ES-I3 (cell line): ENCODE results near the gene GCA.

Source experiments
- H3K36me3 ChIP-seq: 2 replicates; pipeline ENCODE4 v1.6.1; 2013; ENCODE audit warnings: mild to moderate bottlenecking, low read length, control low read depth, moderate library complexity; ENCODE audit not compliant: insufficient read depth
- H3K4me1 ChIP-seq: 2 replicates; pipeline ENCODE4 v1.6.1; 2013; ENCODE audit warnings: mild to moderate bottlenecking, control low read depth, low read length; ENCODE audit not compliant: insufficient read depth
- H3K9ac ChIP-seq: 2 replicates; pipeline ENCODE4 v1.6.1; 2013; ENCODE audit warnings: low read depth, mild to moderate bottlenecking, low read length, moderate library complexity
- H3K9me3 ChIP-seq: 2 replicates; pipeline ENCODE4 v1.6.1; 2013; ENCODE audit warnings: mild to moderate bottlenecking, low read length, moderate library complexity; ENCODE audit not compliant: control insufficient read depth, insufficient read depth

Gene GCA

DNA sequence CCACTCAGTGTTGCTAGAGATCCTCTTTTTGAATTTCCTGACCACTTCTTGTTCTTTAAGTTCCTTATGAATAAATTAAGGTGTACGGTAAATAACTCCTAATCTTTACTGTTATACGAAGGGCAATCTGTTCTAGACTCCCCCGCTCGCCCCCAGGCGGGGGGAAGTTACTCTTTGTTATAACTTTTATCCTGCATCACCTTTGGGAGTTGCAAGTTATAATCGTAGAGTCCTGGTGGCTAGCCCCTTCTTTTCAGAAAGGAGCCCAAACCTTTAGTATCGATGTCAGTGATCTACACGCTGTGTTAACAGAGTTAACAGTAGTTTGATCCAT is 652 bp downstream of the GCA start:
- no peaks in the 10 kb centered on the region for H3K9me3 ChIP-seq
- H3K9ac ChIP-seq = peak overlapping the region; percentile 97
- no peaks in the 10 kb centered on the region; the same call in 1 of the 2 replicates for H3K4me1 ChIP-seq
- no peaks in the 10 kb centered on the region for H3K36me3 ChIP-seq

DNA sequence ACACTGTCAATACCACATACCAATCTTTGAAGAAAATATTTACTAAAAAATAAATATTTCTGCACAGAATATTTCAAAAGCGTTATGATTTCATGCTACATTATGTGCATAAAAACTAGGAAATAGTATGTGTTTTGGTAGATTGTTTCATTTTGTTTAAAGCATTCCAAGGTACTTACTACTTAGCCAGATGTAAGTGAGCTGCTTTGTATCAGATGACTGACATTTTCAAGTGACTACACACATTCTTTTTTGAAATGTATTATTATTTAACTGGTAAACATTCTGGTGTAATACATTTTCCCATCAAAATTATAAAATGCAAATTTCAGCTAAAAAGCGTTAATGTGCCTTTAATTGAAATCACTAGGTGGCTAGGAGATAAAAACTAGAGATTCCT is 21.5 kb downstream of the GCA start:
- H3K4me1 ChIP-seq = no peaks in the 10 kb centered on the region
- H3K9me3 ChIP-seq = no peaks in the 10 kb centered on the region
- H3K9ac ChIP-seq = no peak overlapping the region
- no peaks in the 10 kb centered on the region for H3K36me3 ChIP-seq

DNA sequence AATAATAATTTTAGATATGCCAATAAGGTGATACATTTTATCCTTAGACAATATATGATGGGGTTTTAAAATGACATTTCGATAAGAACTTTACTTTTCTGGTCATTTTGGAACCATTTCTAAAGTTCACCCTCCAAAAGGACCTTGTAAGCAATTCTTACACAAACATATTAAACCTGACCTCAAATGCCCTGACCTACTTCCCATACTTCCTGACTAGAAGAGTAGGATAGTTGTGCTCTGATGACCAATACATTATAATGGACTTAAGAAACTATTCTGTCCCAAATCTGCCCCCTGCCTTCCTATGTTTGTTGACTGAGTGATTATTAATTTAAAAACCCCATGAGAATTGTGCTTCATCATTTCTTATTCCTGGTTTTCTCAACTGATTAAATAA is 24.6 kb downstream of the GCA start:
- no peaks in the 10 kb centered on the region for H3K4me1 ChIP-seq
- no peak overlapping the region for H3K9ac ChIP-seq
- H3K9me3 ChIP-seq = no peaks in the 10 kb centered on the region
- no peaks in the 10 kb centered on the region for H3K36me3 ChIP-seq

DNA sequence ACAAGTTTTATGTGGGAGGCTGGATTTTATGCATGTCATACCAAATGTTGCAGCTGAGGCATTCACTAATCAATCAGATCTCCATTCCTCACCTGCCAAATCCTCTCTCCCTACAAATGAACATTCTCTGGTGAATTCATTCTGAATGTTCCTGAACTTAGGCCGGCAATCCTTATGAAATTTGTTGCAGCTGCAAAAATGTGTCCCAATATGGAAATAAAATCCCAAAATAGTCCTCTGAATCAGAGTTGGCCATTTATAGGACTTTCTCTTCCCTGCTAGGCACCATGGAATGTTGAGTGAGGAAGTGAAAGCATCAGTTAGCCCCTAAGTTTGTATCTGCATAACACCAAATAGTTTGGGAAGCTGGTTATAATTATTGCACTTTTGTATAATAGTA is 25.6 kb downstream of the GCA start:
- Histone ChIP-seq H3K4me1 (no peaks in the 10 kb centered on the region), H3K36me3 (no peaks in the 10 kb centered on the region), H3K9me3 (no peaks in the 10 kb centered on the region), H3K9ac (no peak overlapping the region)

DNA sequence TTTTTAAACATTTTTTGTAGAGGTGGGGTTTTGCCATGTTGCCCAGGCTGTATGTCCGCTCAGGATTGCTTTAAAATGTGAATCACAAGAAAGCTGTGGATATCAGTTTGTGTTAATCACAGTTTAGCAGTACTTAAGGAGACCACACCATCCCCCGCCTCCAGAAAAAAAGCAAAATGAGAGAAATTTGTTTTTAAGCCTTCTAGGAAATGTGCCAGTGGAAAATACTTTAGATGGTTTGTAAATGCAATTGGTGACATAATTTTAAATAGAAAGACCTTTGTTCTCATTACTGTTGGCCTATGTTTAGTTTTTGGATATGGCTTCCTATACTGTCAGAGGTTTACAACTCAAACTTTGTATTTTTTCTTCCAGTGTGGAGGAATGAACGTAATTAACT is 27.0 kb downstream of the GCA start:
- Histone ChIP-seq H3K9ac (no peak overlapping the region), H3K4me1 (no peaks in the 10 kb centered on the region), H3K36me3 (no peaks in the 10 kb centered on the region), H3K9me3 (no peaks in the 10 kb centered on the region)

DNA sequence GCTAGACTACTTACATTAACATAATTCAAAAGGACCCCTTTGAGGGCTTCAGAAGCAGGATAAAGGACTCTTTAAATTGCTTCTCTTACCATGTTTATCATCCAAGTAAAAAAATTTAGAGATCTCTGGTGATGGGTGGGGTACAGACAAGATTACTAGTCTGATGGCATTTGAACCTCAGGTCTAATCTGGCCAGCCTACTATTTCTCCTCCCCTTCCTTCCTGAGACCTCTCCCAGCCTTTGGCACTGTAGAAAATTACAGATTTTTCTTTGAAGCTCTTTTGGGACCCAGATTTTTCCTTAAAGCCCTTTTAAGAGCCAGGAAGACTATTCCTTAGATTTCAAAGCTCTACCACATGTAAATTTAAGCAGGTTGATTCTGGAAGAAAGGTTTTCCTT is 28.9 kb downstream of the GCA start:
- H3K36me3 ChIP-seq = no peaks in the 10 kb centered on the region
- no peak overlapping the region for H3K9ac ChIP-seq
- no peaks in the 10 kb centered on the region for H3K4me1 ChIP-seq
- no peaks in the 10 kb centered on the region for H3K9me3 ChIP-seq

DNA sequence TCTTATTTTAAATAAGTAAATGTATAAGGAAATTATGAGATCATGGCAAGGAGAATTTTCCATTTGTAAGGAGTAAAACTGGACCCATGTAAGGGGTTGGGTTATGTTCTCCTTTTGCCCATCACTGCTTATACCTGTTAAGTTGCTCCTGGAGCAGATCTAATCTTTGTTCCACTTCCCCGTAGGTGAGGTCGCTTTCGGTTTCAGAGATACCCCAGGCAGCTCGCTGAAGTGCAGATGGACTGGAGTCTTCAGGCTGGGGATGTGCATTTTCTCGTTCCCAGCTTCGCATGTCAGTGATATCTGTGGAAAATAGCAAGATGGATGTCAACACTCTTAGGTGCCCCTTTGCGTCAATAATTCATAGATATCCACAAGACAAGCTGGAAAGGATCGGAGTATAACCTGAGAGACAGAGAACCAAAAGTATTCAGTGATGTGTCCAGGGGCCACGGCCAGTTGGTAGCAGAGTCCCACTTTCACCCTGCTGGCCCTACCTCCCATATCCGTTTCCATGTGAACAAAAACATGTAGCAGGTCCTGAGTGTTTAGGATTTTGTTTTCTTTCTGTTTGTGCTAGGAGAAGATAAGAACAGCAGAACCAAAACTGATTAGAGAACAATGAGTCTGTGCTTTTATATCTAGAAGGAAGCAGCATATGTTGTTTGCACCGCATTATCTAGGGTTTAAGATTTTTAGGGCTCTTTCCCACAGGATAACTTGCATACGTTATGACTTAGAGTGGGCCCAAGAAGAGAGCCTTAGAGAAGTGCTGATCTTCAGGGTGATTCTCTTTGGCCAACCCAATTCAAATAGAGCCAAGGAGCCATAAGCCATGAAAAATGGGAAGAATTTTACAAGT is 36.0 kb downstream of the GCA start:
- no peak overlapping the region for H3K9ac ChIP-seq
- no peaks in the 10 kb centered on the region for H3K9me3 ChIP-seq
- H3K4me1 ChIP-seq = no peaks in the 10 kb centered on the region
- no peaks in the 10 kb centered on the region for H3K36me3 ChIP-seq

DNA sequence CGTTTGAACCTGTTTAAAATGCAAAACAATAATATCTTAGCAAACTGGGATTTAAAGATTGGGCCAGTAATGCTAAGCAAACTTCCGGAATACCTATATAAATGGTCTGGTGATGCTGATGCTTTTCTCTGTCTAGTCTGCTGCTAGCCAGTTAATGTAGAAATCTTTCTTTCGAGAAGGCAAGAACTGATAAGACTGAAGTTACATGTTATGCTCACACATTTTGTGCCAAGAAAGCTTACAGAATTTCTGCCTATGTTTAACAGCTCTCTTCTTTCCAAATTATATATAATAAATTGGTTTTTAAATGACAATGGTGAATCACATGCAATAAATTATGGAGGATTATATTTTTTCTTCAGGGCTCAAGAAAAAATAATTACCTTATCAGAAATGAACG is 37.9 kb downstream of the GCA start:
- no peak overlapping the region for H3K9ac ChIP-seq
- H3K4me1 ChIP-seq = no peaks in the 10 kb centered on the region
- no peaks in the 10 kb centered on the region for H3K9me3 ChIP-seq
- no peaks in the 10 kb centered on the region for H3K36me3 ChIP-seq

DNA sequence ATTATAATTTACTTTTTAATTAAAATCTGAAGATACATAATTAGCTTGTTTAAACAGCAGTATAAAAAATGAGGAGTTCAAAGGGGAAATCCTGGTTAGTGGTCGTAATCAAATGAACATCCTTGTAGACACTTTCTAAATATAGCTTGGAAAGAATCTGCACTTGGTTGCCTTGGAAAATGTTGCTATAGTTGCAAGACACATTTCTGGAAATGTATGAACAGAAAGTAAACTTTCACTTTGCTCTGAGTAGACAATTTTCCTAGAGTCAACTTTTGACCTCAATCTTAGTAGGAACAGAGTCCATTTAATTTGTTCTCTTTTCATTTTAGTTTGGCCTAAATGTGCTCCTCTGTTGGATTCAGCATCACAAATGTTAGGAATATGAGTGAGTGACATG is 38.3 kb downstream of the GCA start:
- Histone ChIP-seq H3K9me3 (no peaks in the 10 kb centered on the region), H3K4me1 (no peaks in the 10 kb centered on the region), H3K9ac (no peak overlapping the region), H3K36me3 (no peaks in the 10 kb centered on the region)

DNA sequence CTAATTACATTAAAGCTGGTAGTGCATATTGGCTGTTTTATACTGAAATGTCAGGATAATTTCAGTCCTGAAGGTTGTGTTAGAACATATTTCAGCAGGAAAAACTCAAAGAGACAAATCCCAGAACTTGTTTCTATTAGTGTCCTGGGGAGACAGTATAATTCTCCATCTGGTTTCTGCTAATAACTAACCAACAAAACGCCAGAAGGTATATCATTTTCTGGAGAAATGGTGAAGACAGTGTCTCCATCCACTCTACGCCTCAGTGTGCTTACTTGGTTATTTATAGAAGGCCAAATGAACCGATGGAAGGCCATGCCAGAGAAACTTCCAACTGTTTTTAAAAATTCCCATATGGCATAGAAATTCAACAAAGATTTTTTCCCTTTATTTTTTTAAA is 41.6 kb downstream of the GCA start:
- H3K9ac ChIP-seq = no peak overlapping the region
- no peaks in the 10 kb centered on the region for H3K4me1 ChIP-seq
- H3K36me3 ChIP-seq = no peaks in the 10 kb centered on the region
- H3K9me3 ChIP-seq = no peaks in the 10 kb centered on the region

DNA sequence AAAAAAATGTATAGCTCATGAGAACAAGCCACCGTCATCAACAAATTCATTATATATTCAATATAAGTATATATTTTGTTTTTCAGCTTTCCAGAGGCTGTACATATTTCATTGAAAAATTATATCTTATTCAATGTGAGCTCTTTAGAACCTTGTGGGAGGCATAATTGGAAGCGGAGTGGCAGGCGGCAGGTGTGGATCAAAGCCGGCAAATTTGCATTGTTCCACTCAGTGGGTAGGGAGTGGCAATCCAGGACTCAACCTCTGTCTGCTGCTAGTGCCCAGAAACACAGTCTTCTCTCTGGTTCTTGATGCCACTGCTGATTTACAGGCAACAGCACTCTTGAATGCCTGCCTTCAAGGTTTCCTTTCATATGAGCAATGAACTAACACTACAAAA is 46.9 kb downstream of the GCA start:
- no peaks in the 10 kb centered on the region for H3K4me1 ChIP-seq
- H3K36me3 ChIP-seq = no peaks in the 10 kb centered on the region
- H3K9me3 ChIP-seq = no peaks in the 10 kb centered on the region
- no peak overlapping the region for H3K9ac ChIP-seq

DNA sequence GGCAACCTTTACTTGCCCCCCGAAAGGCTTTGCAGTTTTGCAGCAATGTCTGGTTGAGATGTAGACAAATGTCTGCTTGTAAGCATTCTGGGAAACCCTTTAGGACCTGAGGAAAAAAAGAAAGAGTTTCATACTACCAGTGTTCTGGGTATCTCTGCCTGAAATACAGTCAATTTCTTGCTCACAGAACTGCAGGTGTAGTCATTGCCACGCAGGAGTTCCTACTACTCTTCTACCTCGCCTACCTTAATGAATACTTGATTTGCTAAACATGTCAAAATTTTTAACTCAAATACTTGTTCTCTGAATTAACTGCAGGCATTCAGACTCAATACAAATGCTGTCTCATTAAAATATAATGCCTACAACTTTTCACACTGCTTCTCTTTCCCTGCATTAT is 56.4 kb downstream of the GCA start:
- Histone ChIP-seq H3K4me1 (0 out of 2 replicates have a peak, but pooled peaks cover 4% of the 10 kb centered on the region), H3K9ac (no peak overlapping the region), H3K36me3 (no peaks in the 10 kb centered on the region), H3K9me3 (no peaks in the 10 kb centered on the region)

DNA sequence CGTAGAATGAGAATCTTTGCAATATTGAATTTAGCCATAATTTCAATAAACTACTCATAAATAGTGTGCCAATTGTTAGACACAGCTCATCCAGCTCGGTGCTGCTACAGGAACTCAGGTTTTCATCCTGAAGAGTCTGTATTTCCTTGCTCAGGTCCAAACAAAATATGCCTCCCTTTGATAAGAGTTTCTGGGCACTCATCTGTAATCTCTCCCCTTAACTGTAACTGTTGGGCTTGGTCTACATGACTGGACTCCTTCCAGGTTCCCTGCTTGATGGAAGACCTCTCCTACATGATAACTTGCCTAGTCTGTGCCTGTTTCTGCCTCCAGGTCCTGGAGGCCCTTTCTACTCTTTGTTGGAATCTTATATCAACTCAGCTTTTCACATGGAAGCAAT is 57.9 kb downstream of the GCA start:
- H3K9me3 ChIP-seq = no peaks in the 10 kb centered on the region
- H3K9ac ChIP-seq = no peak overlapping the region
- no peaks in the 10 kb centered on the region for H3K36me3 ChIP-seq
- H3K4me1 ChIP-seq = 0 out of 2 replicates have a peak, but pooled peaks cover 4% of the 10 kb centered on the region

DNA sequence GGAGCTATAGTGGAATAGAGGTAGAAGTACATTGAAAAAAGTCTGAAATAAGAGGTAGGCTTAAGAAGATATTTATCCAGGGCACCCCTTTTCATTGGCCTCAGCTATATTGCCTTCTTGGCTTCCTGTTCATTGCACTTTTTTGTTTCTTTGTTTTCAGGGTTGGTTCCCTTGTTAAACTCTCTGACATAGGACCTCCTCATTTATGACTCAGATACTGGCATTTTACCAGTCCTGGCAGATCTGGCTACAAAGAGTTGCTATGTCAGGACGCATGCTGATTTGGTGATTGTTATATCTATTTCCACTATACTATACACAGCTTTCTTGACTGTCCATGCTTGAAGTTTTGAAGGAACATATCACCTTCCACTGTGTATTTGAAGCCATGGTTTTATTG is 60.0 kb downstream of the GCA start:
- Histone ChIP-seq H3K36me3 (no peaks in the 10 kb centered on the region), H3K4me1 (0 out of 2 replicates have a peak, but pooled peaks cover 4% of the 10 kb centered on the region), H3K9me3 (no peaks in the 10 kb centered on the region), H3K9ac (no peak overlapping the region)
